KOPT-K1 (cell line): ENCODE data around the gene TMEM92.
"Not testable (repeated sequence)": the region's sequence is repeated elsewhere in the genome, so short reads cannot be mapped to it uniquely, and the experiment has no call there.

Experiments used
- H3K27ac ChIP-seq: fragments of 200-600 bp; sonication (generic); 2 replicates; pipeline ENCODE4 v1.5.1; 2016; ENCODE audit warnings: antibody characterized with exemption, mild to moderate bottlenecking, low read depth, low read length; ENCODE audit not compliant: poor library complexity, severe bottlenecking
- H3K36me3 ChIP-seq: fragments of 200-600 bp; sonication (generic); 2 replicates; pipeline ENCODE4 v1.5.1; 2017; ENCODE audit warnings: antibody characterized with exemption, mild to moderate bottlenecking, low read length, moderate library complexity; ENCODE audit not compliant: insufficient read depth
- H3K9me3 ChIP-seq: fragments of 200-600 bp; sonication (generic); 2 replicates; pipeline ENCODE4 v1.5.1; 2017; ENCODE audit warnings: antibody characterized with exemption, low read length, mild to moderate bottlenecking; ENCODE audit not compliant: insufficient read depth, poor library complexity, severe bottlenecking

Gene TMEM92

GRCh38 chr17:50279181-50279526, 4.9 kb downstream of the TMEM92 start:
- H3K27ac ChIP-seq: no peak overlapping the region
- H3K36me3 ChIP-seq: no peaks in the 10 kb centered on the region
- no peaks in the 10 kb centered on the region for H3K9me3 ChIP-seq

DNA sequence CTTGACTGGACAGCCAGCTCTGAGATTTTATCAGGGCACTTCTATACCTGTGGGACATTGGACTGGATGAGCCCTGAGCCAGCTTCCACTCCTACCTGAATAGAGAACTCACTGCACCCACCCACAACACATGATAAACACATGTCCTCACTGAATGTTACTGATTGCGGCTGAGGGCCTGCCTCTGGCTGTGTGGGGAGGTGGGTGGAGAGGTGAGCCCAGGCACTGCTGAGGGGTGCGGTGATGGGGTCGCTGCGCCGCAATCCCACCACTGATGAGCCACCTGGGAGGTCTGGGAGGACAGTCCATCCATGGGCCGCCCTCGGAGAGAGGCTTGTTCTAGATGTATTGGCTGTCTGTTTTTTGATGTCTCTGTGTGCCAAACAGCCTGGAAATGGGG, 5.4 kb downstream of the TMEM92 start:
- Histone ChIP-seq H3K27ac (no peak overlapping the region), H3K9me3 (no peaks in the 10 kb centered on the region), H3K36me3 (no peaks in the 10 kb centered on the region)

DNA sequence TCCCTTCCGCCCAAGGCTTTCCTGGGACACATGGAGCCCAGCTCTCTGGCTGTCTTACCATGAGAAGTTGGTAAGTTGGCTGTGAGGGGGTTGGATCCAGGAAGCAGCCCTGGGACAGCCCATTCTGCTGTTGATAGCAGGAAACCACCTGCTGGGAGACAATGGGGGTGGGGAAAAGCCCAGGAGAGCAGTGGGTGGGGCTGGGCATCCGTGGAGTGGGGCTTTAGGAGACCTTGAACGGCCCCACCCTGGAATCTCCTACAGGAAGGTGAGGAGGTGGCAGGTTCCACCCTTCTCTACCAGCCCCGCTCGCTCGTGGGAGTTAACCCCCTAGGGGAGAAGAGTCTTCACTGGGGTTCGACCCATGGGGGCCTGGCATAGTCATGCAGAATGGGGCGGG, 5.8 kb downstream of the TMEM92 start:
- Histone ChIP-seq H3K36me3 (no peaks in the 10 kb centered on the region), H3K9me3 (no peaks in the 10 kb centered on the region), H3K27ac (no peak overlapping the region)

- H3K36me3 ChIP-seq: no peaks in the 10 kb centered on the region
Observed at GRCh38 chr17:50280801-50281441, 6.7 kb downstream of the TMEM92 start.

GRCh38 chr17:50281739-50282401, 7.6 kb downstream of the TMEM92 start:
- Histone ChIP-seq H3K36me3 (no peaks in the 10 kb centered on the region), H3K9me3 (no peaks in the 10 kb centered on the region)

More at GRCh38 chr17:50280801-50281441, 6.7 kb downstream of the TMEM92 start:
- H3K9me3 ChIP-seq: no peaks in the 10 kb centered on the region
- H3K27ac ChIP-seq: no peak overlapping the region

DNA sequence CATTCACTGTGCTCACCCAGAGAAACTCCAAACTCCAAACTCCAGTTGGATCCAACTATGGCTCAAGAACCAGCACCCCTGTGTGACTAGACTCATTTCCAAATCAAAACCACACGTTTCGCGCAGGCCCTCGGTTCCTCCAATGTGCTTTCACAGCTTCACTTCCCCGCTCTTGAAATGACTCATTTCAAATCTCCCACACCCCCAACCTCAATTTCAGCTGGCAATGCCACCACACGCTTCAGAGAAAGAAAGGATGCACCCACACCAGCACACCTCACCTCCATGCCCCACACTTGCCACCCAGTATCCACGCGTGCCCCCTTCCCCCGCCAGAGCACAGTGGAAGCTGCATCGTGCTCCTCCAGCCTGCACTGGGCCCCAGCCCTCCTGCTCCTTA, 9.0 kb downstream of the TMEM92 start:
- Histone ChIP-seq H3K27ac (no peak overlapping the region), H3K9me3 (no peaks in the 10 kb centered on the region), H3K36me3 (no peaks in the 10 kb centered on the region)

More at GRCh38 chr17:50281739-50282401, 7.6 kb downstream of the TMEM92 start:
- H3K27ac ChIP-seq: no peak overlapping the region

DNA sequence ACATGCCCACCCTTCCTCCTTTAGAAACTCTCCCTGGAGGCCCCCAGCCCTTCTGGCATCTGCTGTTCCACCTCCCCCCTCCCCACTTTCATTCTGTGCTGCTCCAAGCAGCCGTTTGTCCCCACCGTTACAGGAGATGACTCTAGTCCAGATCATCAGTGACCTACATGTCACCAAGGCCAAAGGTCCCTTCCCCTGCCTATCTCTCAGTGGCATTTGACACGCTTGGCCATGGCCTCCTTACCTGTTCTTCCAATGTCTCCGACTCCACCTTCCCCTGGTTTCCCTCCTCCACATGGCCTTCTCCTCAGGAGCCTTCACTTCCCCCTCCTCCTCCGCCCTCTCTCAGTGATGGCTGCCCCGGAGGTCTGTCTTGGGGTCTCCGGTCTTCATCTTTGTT, 9.4 kb downstream of the TMEM92 start:
- Histone ChIP-seq H3K9me3 (no peaks in the 10 kb centered on the region), H3K27ac (no peak overlapping the region), H3K36me3 (no peaks in the 10 kb centered on the region)

GRCh38 chr17:50285941-50286340, 11.7 kb downstream of the TMEM92 start:
- no peaks in the 10 kb centered on the region for H3K9me3 ChIP-seq
- no peak overlapping the region for H3K27ac ChIP-seq
- H3K36me3 ChIP-seq: no peaks in the 10 kb centered on the region

DNA sequence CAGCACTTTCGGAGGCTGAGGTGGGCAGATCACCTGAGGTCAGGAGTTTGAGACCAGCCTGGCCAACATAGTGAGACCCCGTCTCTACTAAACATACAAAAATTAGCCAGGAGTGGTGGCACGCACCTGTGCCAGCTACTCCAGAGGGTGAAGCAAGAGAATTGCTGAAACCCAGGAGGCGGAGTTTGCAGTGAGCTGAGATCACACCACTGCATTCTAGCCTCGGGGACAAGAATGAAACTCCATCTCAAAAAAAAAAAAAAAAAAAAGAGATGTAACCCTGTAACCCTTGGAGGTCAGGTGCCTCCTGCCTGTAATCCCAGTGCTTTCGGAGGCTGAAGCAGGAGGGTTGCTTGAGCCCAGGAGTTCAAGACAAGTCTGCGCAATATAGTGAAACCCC, 13.0 kb downstream of the TMEM92 start:
- H3K36me3 ChIP-seq, H3K9me3 ChIP-seq, H3K27ac ChIP-seq: not testable (repeated sequence)

GRCh38 chr17:50288306-50288705, 14.0 kb downstream of the TMEM92 start:
- no peak overlapping the region for H3K27ac ChIP-seq

DNA sequence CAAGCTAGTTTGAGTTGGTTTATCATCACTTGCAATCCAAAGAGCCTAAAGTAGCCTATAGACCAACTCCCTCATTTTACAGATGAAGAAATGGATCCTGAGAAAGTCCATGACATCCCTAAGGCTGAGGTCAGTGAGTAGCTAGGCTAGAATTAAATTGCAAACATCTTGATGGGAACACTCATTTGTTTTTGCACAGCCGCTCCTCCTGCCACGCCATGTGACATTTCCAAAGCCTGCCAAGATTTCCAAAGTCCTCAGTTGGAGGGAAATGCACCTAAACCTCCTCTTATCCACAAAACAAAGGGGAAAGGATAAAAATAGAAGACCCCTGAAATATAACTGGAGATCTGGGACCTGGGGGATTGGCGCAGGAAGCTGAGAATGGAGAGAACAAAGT, 15.0 kb downstream of the TMEM92 start:
- no peaks in the 10 kb centered on the region for H3K36me3 ChIP-seq
- no peak overlapping the region for H3K27ac ChIP-seq
- H3K9me3 ChIP-seq: no peaks in the 10 kb centered on the region

More at GRCh38 chr17:50288306-50288705, 14.0 kb downstream of the TMEM92 start:
- H3K9me3 ChIP-seq: no peaks in the 10 kb centered on the region
- H3K36me3 ChIP-seq: no peaks in the 10 kb centered on the region

- no peak overlapping the region for H3K27ac ChIP-seq
Observed at GRCh38 chr17:50289991-50290702, 15.9 kb downstream of the TMEM92 start.

DNA sequence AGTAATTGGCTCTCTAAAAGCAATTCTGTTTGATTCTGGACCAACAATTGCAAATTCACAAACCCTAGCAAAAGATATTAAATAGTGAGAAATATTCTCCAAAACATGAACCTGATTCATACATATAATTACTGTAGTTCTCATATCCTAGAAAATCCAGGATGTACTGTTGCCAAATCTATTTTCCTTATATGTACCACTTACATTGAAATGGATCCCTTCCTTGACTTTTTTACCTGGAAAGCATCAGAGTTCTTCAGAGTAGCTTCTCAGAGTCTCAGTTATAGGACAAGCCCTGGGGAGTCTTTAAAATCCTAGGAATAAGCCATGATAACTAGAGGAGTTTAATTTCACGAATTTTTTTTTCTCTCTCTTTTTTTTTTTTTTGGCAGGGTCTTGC, 16.7 kb downstream of the TMEM92 start:
- Histone ChIP-seq H3K36me3 (no peaks in the 10 kb centered on the region), H3K9me3 (no peaks in the 10 kb centered on the region), H3K27ac (no peak overlapping the region)

More at GRCh38 chr17:50289991-50290702, 15.9 kb downstream of the TMEM92 start:
- H3K9me3 ChIP-seq: no peaks in the 10 kb centered on the region
- no peaks in the 10 kb centered on the region for H3K36me3 ChIP-seq

- Histone ChIP-seq H3K36me3 (no peaks in the 10 kb centered on the region), H3K9me3 (no peaks in the 10 kb centered on the region), H3K27ac (no peak overlapping the region)
Observed at GRCh38 chr17:50292465-50292864, 18.2 kb downstream of the TMEM92 start.

DNA sequence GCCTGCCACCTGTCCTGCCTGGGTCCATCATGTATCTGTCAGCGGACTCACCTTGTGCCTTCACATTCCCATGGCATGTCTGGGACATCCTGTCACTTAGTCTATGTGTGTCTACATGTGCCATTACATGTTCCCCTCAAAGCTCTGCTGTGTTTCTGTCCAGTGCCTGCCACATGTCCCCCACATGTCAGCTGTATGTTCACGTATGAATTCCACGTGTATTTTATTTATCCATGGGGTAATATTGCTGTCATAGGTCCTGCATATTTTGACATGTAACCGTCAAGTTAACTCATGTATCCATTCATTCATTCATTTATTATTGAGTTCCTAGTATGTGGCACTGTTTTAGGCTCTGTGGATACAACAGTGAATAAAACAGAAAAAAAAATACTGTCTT, 20.8 kb downstream of the TMEM92 start:
- H3K9me3 ChIP-seq: no peaks in the 10 kb centered on the region
- no peak overlapping the region for H3K27ac ChIP-seq
- no peaks in the 10 kb centered on the region for H3K36me3 ChIP-seq
